ENCODE data around the gene CPZ.
A peak's percentile ranks its signal among the peaks of the same experiment; 100 is the strongest.

The CPZ gene

DNA sequence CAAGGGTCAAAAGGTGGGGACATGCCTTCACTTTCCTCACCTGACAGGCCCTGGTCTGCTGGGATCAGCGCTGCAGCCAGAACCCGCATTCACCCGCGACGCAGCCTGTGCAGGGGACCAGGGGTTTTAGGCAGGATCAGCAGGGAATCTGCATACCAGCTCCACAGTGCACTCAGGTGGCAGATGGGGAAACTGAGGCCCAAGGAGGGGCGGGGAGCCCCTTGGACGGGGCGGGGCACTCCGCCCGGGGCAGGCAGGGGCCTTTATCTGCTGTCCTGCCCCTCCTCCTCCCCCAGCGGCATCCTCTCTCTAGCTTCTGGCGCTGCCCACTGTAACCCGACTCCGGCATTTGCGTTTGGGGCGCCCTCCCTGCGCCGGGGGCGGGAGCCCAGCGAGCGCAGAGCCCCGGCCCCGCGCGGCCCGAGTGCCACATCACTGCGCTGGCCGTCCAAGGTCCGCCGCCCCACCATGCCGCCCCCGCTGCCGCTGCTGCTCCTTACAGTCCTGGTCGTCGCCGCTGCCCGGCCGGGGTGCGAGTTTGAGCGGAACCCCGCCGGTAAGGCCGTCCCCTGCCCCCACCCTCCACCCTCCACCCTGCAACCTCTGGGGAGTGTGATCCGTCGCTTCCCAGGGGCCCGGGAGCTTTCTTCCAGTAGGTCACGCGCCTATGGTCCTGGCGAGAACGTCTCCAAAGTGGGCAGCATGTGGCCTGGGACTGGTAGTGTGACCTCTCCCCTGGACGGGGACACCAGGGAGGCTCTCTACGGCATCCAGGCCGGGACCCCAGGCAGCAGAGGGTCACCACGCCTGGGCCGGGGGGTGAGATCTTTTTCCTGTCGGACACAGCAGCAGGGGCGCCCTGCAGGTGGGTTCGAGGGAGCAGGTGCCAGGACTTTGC, at the start of gene CPZ:
Gene CPZ (plus strand): TSS at position 400 of the 898 bp plus-strand sequence. CDS start 69 bp downstream, at position 469.
- DNase-seq (ENCODE audit: low read depth): no peak

- DNase-seq (ENCODE audit: low read depth): no peak
These were observed 49.6 kb upstream of the CPZ start for GRCh38 chr4:8542776-8543525.

DNA sequence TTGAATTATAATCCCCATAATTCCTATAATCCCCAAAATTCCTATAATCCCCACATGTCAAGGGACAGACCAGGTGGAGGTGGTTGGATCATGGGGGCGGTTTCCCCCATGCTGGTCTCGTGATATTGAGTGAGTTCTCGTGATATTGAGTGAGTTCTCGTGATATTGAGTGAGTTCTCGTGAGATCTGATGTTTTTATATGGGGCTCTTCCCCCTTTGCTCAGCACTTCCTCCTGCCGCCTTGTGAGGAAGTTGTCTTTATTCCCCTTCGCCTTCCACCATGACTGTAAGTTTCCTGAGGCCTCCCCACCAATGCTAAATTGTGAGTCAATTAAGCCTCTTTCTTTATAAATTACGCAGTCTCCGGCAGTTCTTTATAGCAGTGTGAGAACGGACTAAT, 48.9 kb upstream of the CPZ start:
- DNase-seq (ENCODE audit: low read depth): no peak

DNA sequence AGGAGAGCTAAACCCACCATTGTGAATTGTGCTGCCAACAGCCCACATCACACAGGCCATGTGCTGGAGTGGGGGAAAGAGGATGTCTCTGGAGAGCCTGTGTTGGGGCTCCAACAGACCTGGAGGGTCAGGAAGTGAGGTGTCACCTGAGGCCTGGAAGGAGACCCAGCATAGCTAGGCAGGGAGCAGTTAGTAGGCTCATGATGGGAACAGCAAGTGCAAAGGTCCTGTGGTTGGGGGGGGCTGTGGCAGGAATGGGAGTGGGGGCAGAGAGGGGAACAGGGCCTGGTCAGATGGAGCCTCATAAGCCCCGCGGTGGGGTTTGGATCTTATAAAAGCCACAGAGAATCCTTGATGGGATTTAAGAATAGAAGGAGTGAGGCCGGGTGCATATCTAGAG, 48.3 kb upstream of the CPZ start:
- no peak for DNase-seq (ENCODE audit: low read depth)

DNA sequence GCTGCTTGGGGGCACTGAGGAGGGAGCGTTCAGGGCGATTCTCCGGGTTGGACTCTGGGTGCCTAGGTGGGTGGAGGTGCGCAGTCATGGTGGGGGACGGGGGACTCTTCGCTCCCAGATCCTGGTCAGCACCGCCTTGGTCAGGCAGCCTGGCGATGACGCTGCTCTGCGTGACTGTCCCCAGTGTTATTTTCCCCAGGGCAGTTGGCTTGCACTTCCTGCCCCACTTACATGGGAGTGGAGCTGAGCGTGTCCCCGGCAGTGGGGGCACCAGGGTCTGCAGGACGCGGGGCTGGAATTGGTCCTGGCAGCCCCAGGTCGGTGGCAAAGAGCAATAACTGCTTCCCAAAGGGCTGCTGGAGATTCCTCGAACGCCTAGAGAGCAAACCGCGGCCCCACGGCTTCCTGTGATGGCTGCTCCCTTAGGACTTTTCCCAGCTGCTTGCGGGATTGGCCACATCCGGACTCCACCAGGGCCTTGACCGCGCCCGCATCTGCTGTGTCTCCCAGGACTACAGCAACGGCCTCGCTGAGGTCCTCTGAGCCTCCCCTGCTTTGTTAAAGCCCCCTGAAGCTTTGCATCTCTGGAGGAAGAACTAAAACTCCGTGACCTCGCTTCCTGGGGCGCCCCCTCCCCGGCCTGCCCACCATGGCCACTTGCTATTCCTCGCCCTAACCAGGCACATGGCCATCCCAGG, 47.7 kb upstream of the CPZ start:
- no peak for DNase-seq (ENCODE audit: low read depth)

- no peak for DNase-seq (ENCODE audit: low read depth)
These were observed 47.2 kb upstream of the CPZ start for GRCh38 chr4:8545439-8545765.

DNA sequence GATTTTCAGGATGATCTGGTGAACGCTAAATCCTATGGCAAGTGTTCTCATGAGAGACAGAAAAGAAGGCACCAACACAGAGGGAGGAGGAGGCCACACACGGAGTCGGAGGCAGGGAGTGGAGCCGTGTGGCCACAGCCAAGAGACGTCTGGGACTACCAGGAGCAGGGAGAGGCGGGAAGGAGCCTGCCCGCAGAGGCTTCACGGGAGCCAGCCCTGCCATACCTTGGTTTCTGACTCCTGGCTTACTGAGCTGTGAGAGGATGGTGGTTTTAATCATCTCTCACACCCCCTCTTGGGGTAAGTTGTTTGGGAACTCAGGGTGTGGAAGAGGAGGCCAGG, 45.8 kb upstream of the CPZ start:
- no peak for DNase-seq (ENCODE audit: low read depth)

- peak; percentile 8 for DNase-seq (ENCODE audit: low read depth)
These were observed 45.3 kb upstream of the CPZ start for GRCh38 chr4:8547108-8547911.

DNA sequence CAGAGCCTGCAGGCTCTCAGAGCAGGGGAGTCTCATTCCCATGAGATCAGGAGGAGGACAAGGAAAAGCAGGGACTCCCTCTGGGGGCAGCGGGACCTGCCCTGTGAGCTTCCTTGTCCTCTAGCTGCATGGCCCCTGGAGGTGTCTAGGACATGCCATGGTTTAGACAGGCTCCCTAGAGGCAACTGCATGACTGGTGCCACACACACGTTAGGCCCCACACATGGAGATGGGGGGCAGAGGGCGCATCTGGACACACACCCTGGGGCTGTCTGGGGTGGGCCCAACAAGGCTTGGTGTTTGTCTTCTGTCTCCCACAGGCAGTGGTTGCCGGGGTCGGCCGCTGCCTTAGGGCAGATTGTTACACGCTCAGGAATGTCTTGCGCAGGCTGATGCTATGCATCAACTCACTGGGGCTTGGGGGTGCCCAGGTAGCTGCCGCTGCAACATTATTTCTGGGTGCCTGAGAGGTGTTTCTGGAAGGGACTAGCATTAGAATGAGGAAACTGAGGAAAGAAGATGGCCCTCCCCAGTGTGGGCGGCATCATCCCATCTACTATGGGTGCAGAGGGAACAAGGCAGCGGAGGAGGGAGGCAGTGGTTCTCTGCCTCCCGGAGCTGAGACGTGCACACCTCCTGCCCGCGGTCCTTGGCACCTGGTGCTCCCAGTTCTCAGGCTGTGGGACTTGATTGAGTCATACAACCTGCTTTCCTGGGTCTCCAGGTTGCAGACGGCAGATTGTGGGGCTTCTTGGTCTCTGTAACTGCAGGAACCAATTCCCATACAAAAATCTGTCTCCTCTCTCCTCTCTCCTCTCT, 44.4 kb upstream of the CPZ start:
- no peak for DNase-seq (ENCODE audit: low read depth)

- no peak for DNase-seq (ENCODE audit: low read depth)
These were observed 43.7 kb upstream of the CPZ start for GRCh38 chr4:8548731-8549351.

- DNase-seq (ENCODE audit: low read depth): no peak
These were observed 43.1 kb upstream of the CPZ start for GRCh38 chr4:8549352-8549931.

GRCh38 chr4:8550691-8551090, 41.9 kb upstream of the CPZ start:
- no peak for DNase-seq (ENCODE audit: low read depth)

GRCh38 chr4:8552024-8552423, 40.5 kb upstream of the CPZ start:
- DNase-seq (ENCODE audit: low read depth): no peak

GRCh38 chr4:8552581-8553205, 39.9 kb upstream of the CPZ start:
- no peak for DNase-seq (ENCODE audit: low read depth)

DNA sequence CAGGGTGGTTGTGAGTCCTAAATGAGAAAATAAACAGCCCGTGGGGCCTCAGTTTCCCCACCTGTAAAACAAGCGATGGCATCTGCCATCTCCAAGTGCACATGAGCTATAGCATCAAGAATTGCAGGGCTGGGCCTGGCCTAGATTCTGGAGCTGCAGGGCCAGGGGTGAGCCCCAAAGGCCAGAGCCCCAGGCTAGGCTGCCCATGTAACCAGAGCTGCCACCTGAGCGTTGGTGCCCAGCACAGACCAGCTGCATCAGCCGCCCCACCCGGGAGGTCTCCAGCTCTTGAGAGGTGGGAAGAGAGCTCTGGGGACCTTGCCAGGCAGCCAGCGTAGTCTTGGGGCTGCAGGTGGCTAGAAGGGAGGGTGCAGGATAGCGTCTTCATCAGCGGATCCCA, 39.3 kb upstream of the CPZ start:
- no peak for DNase-seq (ENCODE audit: low read depth)

DNA sequence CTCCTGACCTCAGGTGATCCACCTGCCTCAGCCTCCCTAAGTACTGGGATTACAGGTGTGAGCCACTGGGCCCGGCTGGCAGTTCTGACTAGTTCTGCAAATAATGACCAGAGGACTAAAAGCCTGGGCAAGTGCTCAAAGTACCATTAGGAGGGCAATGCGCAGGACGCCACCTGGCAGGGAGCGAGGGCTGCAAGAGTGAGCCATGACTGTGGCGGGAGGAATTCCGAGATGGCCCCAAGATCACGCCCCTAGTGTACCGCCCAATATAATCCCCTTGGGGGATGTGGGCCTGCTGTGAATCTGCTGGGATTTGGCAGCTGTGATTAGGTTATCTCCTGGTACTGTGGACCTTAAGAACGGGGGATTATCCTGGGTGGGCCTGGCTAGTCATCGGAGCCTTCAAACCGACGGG, 38.6 kb upstream of the CPZ start:
- no peak for DNase-seq (ENCODE audit: low read depth)

DNA sequence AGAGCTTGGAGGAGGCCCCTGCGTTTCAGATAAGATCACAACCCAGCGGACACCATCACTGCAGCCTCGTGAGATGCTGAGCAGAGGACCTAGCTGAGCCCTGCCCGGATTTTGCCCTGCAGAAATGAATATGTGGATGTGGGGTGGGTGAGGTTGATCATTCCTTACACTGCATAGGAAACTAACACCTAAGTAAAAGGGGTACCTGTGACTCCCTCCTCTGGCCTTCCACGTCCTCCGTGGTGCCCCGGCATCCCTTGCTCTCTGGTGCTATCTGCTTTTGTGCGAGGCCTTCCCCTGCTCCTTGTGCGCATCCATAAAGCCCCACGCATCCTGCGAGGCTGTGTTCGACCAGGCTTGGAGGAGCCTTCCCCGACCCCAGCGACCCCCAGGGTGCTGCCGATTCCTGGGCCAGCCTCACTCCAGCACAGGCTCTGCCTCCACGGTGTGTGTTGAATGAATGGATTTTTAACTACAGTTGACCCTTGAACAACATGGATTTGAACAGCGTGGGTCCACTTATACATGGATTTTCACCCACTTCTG, 37.9 kb upstream of the CPZ start:
- no peak for DNase-seq (ENCODE audit: low read depth)

GRCh38 chr4:8555716-8556115, 36.8 kb upstream of the CPZ start:
- DNase-seq (ENCODE audit: low read depth): no peak

DNA sequence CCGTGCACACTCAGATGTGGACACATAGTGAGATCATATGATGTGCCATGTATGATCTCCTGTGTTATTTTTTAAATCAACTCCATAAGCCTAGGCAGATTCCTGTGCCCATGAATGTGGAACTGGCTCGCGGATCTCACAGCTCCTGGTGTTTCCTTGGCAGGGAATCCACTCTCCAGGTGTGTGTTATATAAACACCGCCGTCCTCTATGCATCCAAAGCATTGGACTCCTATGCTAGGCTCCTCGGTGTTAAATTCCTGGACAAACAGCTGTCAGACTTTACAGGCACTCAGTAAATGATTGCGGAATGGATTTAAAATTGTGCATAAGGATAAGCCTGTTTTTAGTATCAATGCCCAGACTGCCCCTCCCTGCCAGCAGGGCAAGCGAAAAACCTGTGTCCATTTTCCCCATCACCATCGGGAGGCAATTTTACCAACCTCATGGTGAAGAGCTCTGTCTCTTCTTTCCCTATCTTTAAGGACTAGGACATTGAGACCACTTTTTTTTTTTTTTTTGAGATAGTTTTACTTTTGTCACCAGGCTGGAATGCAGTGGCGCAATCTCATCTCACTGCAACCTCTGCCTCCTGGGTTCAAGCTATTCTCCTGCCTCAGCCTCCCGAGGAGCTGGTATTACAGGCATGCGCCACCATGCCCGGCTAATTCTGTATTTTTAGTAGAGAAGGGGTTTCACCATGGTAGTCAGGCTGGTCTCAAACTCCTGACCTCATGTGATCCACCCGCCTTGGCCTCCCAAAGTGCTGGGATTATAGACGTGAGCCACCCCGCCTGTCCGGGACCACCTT, 36.0 kb upstream of the CPZ start:
- no peak for DNase-seq (ENCODE audit: low read depth)

All from fibroblast of the conjunctiva (primary cell).